ENCODE measurements around the gene LRRC72. TPM values are rescaled to one million over a fixed set of nuclear protein-coding genes. Genes with fewer than 3 reads are reported as not detected.
"Not testable (repeated sequence)": the region's sequence is repeated elsewhere in the genome, so short reads cannot be mapped to it uniquely, and the experiment has no call there.

LRRC72 gene
- total RNA-seq, 3 donors from 2014 or later (not counting 1 experiment from before 2014, with no cell fraction given): not detected

DNA sequence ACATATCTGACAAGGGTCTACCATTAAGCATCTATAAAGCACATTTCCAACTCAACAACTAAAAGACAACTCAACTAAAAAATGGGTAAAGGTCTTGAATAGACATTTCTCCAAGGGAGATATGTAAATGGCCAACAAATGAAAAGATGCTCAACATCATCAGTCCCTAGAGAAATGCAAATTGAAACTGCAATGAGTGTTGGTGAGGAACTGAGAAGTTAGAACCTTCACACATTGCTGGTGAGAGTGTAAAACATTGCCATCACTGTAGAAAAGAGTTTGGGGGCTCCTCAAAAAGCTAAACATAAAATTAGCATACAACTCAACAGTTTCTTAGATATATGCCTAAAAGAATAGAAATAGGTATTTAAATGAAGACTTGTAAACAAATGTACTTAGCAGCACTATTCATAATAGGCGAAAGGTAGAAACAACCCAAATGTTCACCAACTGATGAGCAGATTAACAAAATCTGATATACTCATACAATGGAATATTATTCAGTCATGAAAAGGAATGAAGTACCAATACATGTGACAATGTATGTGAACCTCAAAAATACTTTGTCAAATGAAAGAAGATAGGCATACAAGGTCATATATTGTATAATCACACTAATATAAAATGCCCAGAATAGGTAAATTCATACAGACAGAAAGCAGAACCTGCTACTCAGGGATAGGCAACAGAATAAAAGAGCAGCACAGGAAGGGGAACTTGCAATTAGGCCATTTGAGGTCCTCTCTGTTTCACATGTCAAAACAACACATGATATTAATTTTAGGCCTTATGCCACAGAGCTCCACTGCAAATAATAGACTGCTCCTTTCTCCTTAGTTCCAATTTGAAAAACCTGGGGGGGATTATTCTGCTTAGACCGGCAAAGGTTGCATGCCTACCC is 10.6 kb upstream of the LRRC72 start:
- 100% methylated on average over 1 of the region's 2 CpGs for WGBS (ENCODE audit: insufficient coverage)
- H3K4me1 Mint-ChIP-seq: no peaks in the 10 kb centered on the region
- ATAC-seq (no peak), DNase-seq (no peak)
- H3K27ac Mint-ChIP-seq: no peak overlapping the region
- TF ChIP-seq, protein P1, sequence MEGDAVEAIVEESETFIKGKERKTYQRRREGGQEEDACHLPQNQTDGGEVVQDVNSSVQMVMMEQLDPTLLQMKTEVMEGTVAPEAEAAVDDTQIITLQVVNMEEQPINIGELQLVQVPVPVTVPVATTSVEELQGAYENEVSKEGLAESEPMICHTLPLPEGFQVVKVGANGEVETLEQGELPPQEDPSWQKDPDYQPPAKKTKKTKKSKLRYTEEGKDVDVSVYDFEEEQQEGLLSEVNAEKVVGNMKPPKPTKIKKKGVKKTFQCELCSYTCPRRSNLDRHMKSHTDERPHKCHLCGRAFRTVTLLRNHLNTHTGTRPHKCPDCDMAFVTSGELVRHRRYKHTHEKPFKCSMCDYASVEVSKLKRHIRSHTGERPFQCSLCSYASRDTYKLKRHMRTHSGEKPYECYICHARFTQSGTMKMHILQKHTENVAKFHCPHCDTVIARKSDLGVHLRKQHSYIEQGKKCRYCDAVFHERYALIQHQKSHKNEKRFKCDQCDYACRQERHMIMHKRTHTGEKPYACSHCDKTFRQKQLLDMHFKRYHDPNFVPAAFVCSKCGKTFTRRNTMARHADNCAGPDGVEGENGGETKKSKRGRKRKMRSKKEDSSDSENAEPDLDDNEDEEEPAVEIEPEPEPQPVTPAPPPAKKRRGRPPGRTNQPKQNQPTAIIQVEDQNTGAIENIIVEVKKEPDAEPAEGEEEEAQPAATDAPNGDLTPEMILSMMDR (IDR thresholded peaks at IDR 0.05): no peak
- H3K9me3 Mint-ChIP-seq: peaks cover 0 to 2% of the 10 kb centered on the region in 2 donors
- no peak overlapping the region for H3K4me3 ChIP-seq (ENCODE audit: low read length)
- no peaks in the 10 kb centered on the region for H3K4me1 ChIP-seq (ENCODE audit: control insufficient read depth, insufficient read depth, low read length)
- no peaks in the 10 kb centered on the region for H3K27me3 Mint-ChIP-seq (ENCODE audit: low read depth in 2 of 2)
- H3K36me3 Mint-ChIP-seq: no peaks in the 10 kb centered on the region
- H3K9me3 ChIP-seq (ENCODE audit: control insufficient read depth, insufficient read depth, low read length): no peaks in the 10 kb centered on the region
- intact Hi-C loops (cut with micrococcal nuclease): no loop called here
- no peak overlapping the region for H3K4me3 Mint-ChIP-seq
- H3K27ac ChIP-seq (ENCODE audit: low read length): no peak overlapping the region
- H3K27me3 ChIP-seq (ENCODE audit: control insufficient read depth, insufficient read depth, low read length): no peaks in the 10 kb centered on the region
- H3K36me3 ChIP-seq (ENCODE audit: control insufficient read depth, insufficient read depth, low read length): no peaks in the 10 kb centered on the region

DNA sequence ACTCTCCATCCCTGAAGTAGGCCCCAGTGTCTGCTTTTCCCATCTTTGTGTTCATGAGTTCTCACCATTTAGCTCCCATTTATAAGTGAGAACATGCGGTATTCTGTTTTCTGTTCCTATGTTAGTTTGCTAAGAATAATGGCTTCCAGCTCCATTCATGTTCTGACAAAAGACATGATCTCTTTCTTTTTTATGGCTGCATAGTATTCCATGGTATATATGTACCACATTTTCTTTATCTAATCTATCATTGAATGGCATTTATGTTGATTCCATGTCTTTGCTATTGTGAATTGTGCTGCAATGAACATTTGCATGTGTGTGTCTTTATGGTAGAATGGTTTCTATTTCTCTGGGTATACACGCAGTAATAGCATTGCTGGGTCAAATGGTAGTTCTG is 6.6 kb upstream of the LRRC72 start:
- H3K4me3 ChIP-seq (ENCODE audit: low read length); H3K9me3 Mint-ChIP-seq; H3K27ac Mint-ChIP-seq; H3K27ac ChIP-seq (ENCODE audit: low read length); H3K36me3 ChIP-seq (ENCODE audit: control insufficient read depth, insufficient read depth, low read length); H3K36me3 Mint-ChIP-seq; intact Hi-C loops (cut with micrococcal nuclease); H3K27me3 ChIP-seq (ENCODE audit: control insufficient read depth, insufficient read depth, low read length); H3K9me3 ChIP-seq (ENCODE audit: control insufficient read depth, insufficient read depth, low read length); H3K4me3 Mint-ChIP-seq; H3K4me1 Mint-ChIP-seq; ATAC-seq; DNase-seq; H3K4me1 ChIP-seq (ENCODE audit: control insufficient read depth, insufficient read depth, low read length): not testable (repeated sequence)
- 83% methylated on average over 1 of the region's 2 CpGs for WGBS (ENCODE audit: insufficient coverage)
- H3K27me3 Mint-ChIP-seq (ENCODE audit: low read depth in 2 of 2): peaks cover 0 to 13% of the 10 kb centered on the region in 2 donors

DNA sequence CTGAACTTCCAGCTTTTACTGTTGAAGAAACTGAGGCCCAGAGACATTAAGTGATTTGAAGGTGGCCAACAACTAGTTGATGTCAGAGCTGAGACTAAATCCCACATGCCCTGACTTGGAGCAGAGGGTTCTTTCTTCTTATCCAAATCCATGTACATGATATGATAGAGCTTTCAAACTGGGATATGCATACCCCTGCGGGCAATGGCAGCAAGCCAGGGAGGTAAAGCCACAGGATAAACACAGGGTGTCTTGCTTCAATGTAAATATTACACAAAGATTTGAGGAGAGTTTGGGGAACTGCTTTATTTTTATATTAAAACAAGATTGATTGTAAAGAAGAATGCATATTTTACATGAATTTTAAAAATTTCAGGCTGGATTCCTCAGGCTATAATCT is 2.3 kb upstream of the LRRC72 start:
- H3K9me3 Mint-ChIP-seq: no peaks in the 10 kb centered on the region
- H3K4me1 Mint-ChIP-seq: no peaks in the 10 kb centered on the region
- no peaks in the 10 kb centered on the region for H3K36me3 ChIP-seq (ENCODE audit: control insufficient read depth, insufficient read depth, low read length)
- no peak overlapping the region for H3K27ac ChIP-seq (ENCODE audit: low read length)
- no peaks in the 10 kb centered on the region for H3K4me1 ChIP-seq (ENCODE audit: control insufficient read depth, insufficient read depth, low read length)
- WGBS (ENCODE audit: insufficient coverage): 100% methylated on average over 1 of the region's 1 CpG
- H3K27ac Mint-ChIP-seq: no peak overlapping the region
- peaks cover 0 to 13% of the 10 kb centered on the region in 2 donors for H3K27me3 Mint-ChIP-seq (ENCODE audit: low read depth in 2 of 2)
- H3K4me3 Mint-ChIP-seq: no peak overlapping the region
- DNase-seq: no peak
- H3K27me3 ChIP-seq (ENCODE audit: control insufficient read depth, insufficient read depth, low read length): no peaks in the 10 kb centered on the region
- no peaks in the 10 kb centered on the region for H3K36me3 Mint-ChIP-seq
- H3K4me3 ChIP-seq (ENCODE audit: low read length): no peak overlapping the region
- ATAC-seq: no peak
- TF ChIP-seq, protein P1 (IDR thresholded peaks at IDR 0.05): no peak
- intact Hi-C loops (cut with micrococcal nuclease): no loop called here
- no peaks in the 10 kb centered on the region for H3K9me3 ChIP-seq (ENCODE audit: control insufficient read depth, insufficient read depth, low read length)

DNA sequence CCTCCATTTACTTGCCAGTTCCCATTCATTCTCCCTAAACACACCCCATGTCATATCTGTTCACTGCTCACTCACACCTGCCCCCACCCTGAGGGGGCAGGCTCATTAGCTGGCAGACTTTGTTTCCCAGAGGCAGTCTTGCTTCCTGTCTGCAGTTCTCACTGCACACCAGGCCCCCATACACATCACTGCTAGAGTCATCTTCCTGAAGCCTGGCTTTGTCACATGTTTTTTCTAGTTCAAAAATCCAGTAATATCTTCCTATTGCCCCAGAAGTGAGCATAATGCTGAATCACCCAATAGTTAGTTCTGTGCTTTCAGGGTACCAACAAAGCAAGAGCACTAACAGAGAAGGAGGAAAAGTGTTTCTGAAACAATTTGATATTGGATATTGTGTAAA is 1.9 kb downstream of the LRRC72 start:
- Histone ChIP-seq H3K4me1 (ENCODE audit: control insufficient read depth, insufficient read depth, low read length) (no peaks in the 10 kb centered on the region), H3K4me3 (ENCODE audit: low read length) (no peak overlapping the region), H3K9me3 (ENCODE audit: control insufficient read depth, insufficient read depth, low read length) (no peaks in the 10 kb centered on the region), H3K27ac (ENCODE audit: low read length) (no peak overlapping the region), H3K27me3 (ENCODE audit: control insufficient read depth, insufficient read depth, low read length) (no peaks in the 10 kb centered on the region), H3K36me3 (ENCODE audit: control insufficient read depth, insufficient read depth, low read length) (no peaks in the 10 kb centered on the region)
- H3K4me1 Mint-ChIP-seq: no peaks in the 10 kb centered on the region
- no peak overlapping the region for H3K4me3 Mint-ChIP-seq
- intact Hi-C loops (cut with micrococcal nuclease): no loop called here
- H3K27me3 Mint-ChIP-seq (ENCODE audit: low read depth in 2 of 2): no peaks in the 10 kb centered on the region
- H3K36me3 Mint-ChIP-seq: no peaks in the 10 kb centered on the region
- DNase-seq: no peak
- H3K27ac Mint-ChIP-seq: no peak overlapping the region
- TF ChIP-seq, protein P1 (IDR thresholded peaks at IDR 0.05): no peak
- no peaks in the 10 kb centered on the region for H3K9me3 Mint-ChIP-seq
- ATAC-seq: no peak

All from natural killer cell (primary cell).